ENCODE data around the gene TRPC1. TPM values are rescaled to one million over a fixed set of nuclear protein-coding genes. Genes with fewer than 3 reads are reported as not detected.

Gene TRPC1
- total RNA-seq, 1 donor: 19.9 TPM

DNA sequence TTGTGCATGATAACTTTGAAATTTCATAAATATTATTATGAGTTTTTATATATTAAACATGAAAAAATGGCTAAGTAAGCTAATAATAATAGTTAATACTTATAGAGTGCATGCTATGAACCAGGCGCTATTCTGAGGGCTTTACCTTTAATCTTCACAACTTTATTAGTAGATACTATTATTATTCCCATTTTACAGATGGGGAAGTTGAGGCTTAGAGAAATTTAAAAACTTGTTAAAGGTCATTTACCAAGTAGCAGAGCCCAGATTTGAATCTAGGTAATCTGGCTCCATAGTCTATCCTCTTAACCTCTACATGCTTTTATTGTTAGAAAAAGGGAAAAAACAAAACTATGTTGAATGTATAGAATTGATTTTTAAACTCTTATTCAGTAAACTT lies 60.4 kb downstream of the TRPC1 start:
- H3K4me1 ChIP-seq (ENCODE audit: insufficient read depth, low read length): no peaks in the 10 kb centered on the region
- no peaks in the 10 kb centered on the region for H3K79me2 ChIP-seq (ENCODE audit: insufficient read depth, low read length)
- no peak overlapping the region for H3K27ac ChIP-seq (ENCODE audit: low read depth, low read length)
- H3K36me3 ChIP-seq (ENCODE audit: insufficient read depth, low read length): no peaks in the 10 kb centered on the region
- no peaks in the 10 kb centered on the region for H3K9me3 ChIP-seq (ENCODE audit: low read depth, low read length)
- H2AFZ ChIP-seq (ENCODE audit: low read length): no peak overlapping the region
- H3K4me2 ChIP-seq (ENCODE audit: insufficient read depth, low read length): no peak overlapping the region
- H4K20me1 ChIP-seq (ENCODE audit: insufficient read depth, low read length): no peaks in the 10 kb centered on the region
- no peak overlapping the region for H3K4me3 ChIP-seq (ENCODE audit: insufficient read depth, low read length)
- TF ChIP-seq, protein P1, sequence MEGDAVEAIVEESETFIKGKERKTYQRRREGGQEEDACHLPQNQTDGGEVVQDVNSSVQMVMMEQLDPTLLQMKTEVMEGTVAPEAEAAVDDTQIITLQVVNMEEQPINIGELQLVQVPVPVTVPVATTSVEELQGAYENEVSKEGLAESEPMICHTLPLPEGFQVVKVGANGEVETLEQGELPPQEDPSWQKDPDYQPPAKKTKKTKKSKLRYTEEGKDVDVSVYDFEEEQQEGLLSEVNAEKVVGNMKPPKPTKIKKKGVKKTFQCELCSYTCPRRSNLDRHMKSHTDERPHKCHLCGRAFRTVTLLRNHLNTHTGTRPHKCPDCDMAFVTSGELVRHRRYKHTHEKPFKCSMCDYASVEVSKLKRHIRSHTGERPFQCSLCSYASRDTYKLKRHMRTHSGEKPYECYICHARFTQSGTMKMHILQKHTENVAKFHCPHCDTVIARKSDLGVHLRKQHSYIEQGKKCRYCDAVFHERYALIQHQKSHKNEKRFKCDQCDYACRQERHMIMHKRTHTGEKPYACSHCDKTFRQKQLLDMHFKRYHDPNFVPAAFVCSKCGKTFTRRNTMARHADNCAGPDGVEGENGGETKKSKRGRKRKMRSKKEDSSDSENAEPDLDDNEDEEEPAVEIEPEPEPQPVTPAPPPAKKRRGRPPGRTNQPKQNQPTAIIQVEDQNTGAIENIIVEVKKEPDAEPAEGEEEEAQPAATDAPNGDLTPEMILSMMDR (IDR thresholded peaks at IDR 0.05; ENCODE audit: extremely low read depth, low read depth, low read length): no peak
- H3K27me3 ChIP-seq (ENCODE audit: insufficient read depth, low read length): no peaks in the 10 kb centered on the region
- no peak for DNase-seq (ENCODE audit: insufficient read length, low spot score, missing footprints)

DNA sequence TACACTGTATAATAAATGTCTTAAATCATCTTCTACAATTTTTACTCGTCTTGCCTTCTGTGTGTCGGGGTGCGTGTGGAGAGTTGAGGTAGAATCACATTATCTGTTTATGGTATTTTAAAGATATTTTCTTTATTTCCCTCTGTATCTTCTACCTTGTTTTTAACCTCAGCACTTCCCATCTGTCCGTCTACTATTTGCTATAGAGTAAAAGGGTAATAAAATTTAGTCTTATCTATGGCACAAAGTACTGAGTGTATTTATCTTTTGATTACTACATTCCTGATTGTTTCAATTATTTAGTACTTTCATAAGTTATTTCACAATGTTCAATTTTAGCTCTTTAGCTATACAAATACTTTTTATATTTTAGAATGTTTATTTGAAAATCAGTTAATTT lies 62.2 kb downstream of the TRPC1 start:
- no peak overlapping the region for H2AFZ ChIP-seq (ENCODE audit: low read length)
- DNase-seq (ENCODE audit: insufficient read length, low spot score, missing footprints): no peak
- TF ChIP-seq, protein P1 (IDR thresholded peaks at IDR 0.05; ENCODE audit: extremely low read depth, low read depth, low read length): no peak
- no peak overlapping the region for H3K4me3 ChIP-seq (ENCODE audit: insufficient read depth, low read length)
- H3K27ac ChIP-seq (ENCODE audit: low read depth, low read length): no peak overlapping the region
- no peaks in the 10 kb centered on the region for H3K36me3 ChIP-seq (ENCODE audit: insufficient read depth, low read length)
- H3K79me2 ChIP-seq (ENCODE audit: insufficient read depth, low read length): no peaks in the 10 kb centered on the region
- no peaks in the 10 kb centered on the region for H3K27me3 ChIP-seq (ENCODE audit: insufficient read depth, low read length)
- H3K4me1 ChIP-seq (ENCODE audit: insufficient read depth, low read length): no peaks in the 10 kb centered on the region
- no peaks in the 10 kb centered on the region for H3K9me3 ChIP-seq (ENCODE audit: low read depth, low read length)
- H4K20me1 ChIP-seq (ENCODE audit: insufficient read depth, low read length): no peaks in the 10 kb centered on the region
- no peak overlapping the region for H3K4me2 ChIP-seq (ENCODE audit: insufficient read depth, low read length)

GRCh38 chr3:142787719-142788118 lies 63.9 kb downstream of the TRPC1 start:
- no peak overlapping the region for H3K4me3 ChIP-seq (ENCODE audit: insufficient read depth, low read length)
- no peaks in the 10 kb centered on the region for H3K4me1 ChIP-seq (ENCODE audit: insufficient read depth, low read length)
- H2AFZ ChIP-seq (ENCODE audit: low read length): no peak overlapping the region
- DNase-seq (ENCODE audit: insufficient read length, low spot score, missing footprints): no peak
- no peaks in the 10 kb centered on the region for H3K79me2 ChIP-seq (ENCODE audit: insufficient read depth, low read length)
- TF ChIP-seq, protein P1 (IDR thresholded peaks at IDR 0.05; ENCODE audit: extremely low read depth, low read depth, low read length): no peak
- H4K20me1 ChIP-seq (ENCODE audit: insufficient read depth, low read length): no peaks in the 10 kb centered on the region
- H3K27me3 ChIP-seq (ENCODE audit: insufficient read depth, low read length): no peaks in the 10 kb centered on the region
- H3K4me2 ChIP-seq (ENCODE audit: insufficient read depth, low read length): no peak overlapping the region
- no peaks in the 10 kb centered on the region for H3K9me3 ChIP-seq (ENCODE audit: low read depth, low read length)
- H3K36me3 ChIP-seq (ENCODE audit: insufficient read depth, low read length): no peaks in the 10 kb centered on the region
- H3K27ac ChIP-seq (ENCODE audit: low read depth, low read length): no peak overlapping the region

- DNase-seq (ENCODE audit: insufficient read length, low spot score, missing footprints): no peak
- no peaks in the 10 kb centered on the region for H4K20me1 ChIP-seq (ENCODE audit: insufficient read depth, low read length)
- H3K4me3 ChIP-seq (ENCODE audit: insufficient read depth, low read length): no peak overlapping the region
- TF ChIP-seq, protein P1 (IDR thresholded peaks at IDR 0.05; ENCODE audit: extremely low read depth, low read depth, low read length): no peak
- H3K4me2 ChIP-seq (ENCODE audit: insufficient read depth, low read length): no peak overlapping the region
- no peak overlapping the region for H2AFZ ChIP-seq (ENCODE audit: low read length)
- H3K27me3 ChIP-seq (ENCODE audit: insufficient read depth, low read length): no peaks in the 10 kb centered on the region
- no peaks in the 10 kb centered on the region for H3K4me1 ChIP-seq (ENCODE audit: insufficient read depth, low read length)
- H3K27ac ChIP-seq (ENCODE audit: low read depth, low read length): no peak overlapping the region
- H3K9me3 ChIP-seq (ENCODE audit: low read depth, low read length): no peaks in the 10 kb centered on the region
- no peaks in the 10 kb centered on the region for H3K36me3 ChIP-seq (ENCODE audit: insufficient read depth, low read length)
- no peaks in the 10 kb centered on the region for H3K79me2 ChIP-seq (ENCODE audit: insufficient read depth, low read length)
Measured at GRCh38 chr3:142794508-142794907, 70.7 kb downstream of the TRPC1 start.

Data from osteoblast (primary cell).